Ascending aorta (tissue), 2 donors: Measurements from ENCODE around the gene ETNK1. TPM values are rescaled to one million over a fixed set of nuclear protein-coding genes. Genes with fewer than 3 reads are reported as not detected.
"Not testable (repeated sequence)": the region's sequence is repeated elsewhere in the genome, so short reads cannot be mapped to it uniquely, and the experiment has no call there.

Experiments used
- DNase-seq, 2 donors: peaks; one replicate each; pipeline ENCODE4 v3.0.0-alpha.2; 2019; ENCODE audit warnings: low spot score in 2 of 2
- H3K27ac ChIP-seq, 2 donors: fragments of 200-600 bp; sonication (generic); one replicate each; pipeline ENCODE4 v1.5.1; 2016 to 2017; ENCODE audit warnings: mild to moderate bottlenecking in 1 of 2
- H3K27me3 ChIP-seq: fragments of 200-600 bp; sonication (generic); one replicate; pipeline ENCODE4 v1.5.1; 2017
- H3K36me3 ChIP-seq, 2 donors: fragments of 200-600 bp; sonication (generic); one replicate each; pipeline ENCODE4 v1.5.1; 2016
- H3K4me1 ChIP-seq, 2 donors: fragments of 200-600 bp; sonication (generic); one replicate each; pipeline ENCODE4 v1.5.1; 2016 to 2017; ENCODE audit warnings: mild to moderate bottlenecking in 1 of 2
- H3K4me3 ChIP-seq, 2 donors: fragments of 200-600 bp; sonication (generic); one replicate each; pipeline ENCODE4 v1.5.1; 2016 to 2017; ENCODE audit warnings: mild to moderate bottlenecking in 1 of 2
- H3K9me3 ChIP-seq, 2 donors: fragments of 200-600 bp; sonication (generic); one replicate each; pipeline ENCODE4 v1.5.1; 2016
- CTCF ChIP-seq, 3 experiments: fragments of 200-600 bp in 2 of 3; fragments of 450-650 bp in 1 of 3; sonication (generic) in 2 of 3; IDR thresholded peaks; one replicate each; pipeline ENCODE4 v1.5.1; 2016 to 2019; ENCODE audit warnings: antibody characterized with exemption in 3 of 3, mild to moderate bottlenecking in 1 of 3, moderate library complexity in 1 of 3
- intact Hi-C: fragments of 100-400 bp; cut with DNase I; formaldehyde crosslinking; loops from one replicate; pipeline ENCODE4 v1.15.1; 2023
- total RNA-seq: library from RNA; depleted of rRNA; stranded (reverse); fragments of >200 nt; gene quantifications from one replicate; pipeline ENCODE4 v1.1.0, GENCODE V29; 2016

ETNK1 gene
- total RNA-seq, 1 donor from 2014 or later: 13.9 TPM

- TF ChIP-seq CTCF (IDR thresholded peaks at IDR 0.05): no peak
- Histone ChIP-seq H3K9me3 (peaks cover 0 to 9% of the 10 kb centered on the region in 2 donors), H3K36me3 (no peaks in the 10 kb centered on the region), H3K4me3 (no peak overlapping the region), H3K27me3 (no peaks in the 10 kb centered on the region), H3K27ac (no peak overlapping the region), H3K4me1 (no peaks in the 10 kb centered on the region)
- DNase-seq: no peak
- intact Hi-C loops: no loop called here
These were observed 15.5 kb upstream of the ETNK1 start for GRCh38 chr12:22609501-22609900.

DNA sequence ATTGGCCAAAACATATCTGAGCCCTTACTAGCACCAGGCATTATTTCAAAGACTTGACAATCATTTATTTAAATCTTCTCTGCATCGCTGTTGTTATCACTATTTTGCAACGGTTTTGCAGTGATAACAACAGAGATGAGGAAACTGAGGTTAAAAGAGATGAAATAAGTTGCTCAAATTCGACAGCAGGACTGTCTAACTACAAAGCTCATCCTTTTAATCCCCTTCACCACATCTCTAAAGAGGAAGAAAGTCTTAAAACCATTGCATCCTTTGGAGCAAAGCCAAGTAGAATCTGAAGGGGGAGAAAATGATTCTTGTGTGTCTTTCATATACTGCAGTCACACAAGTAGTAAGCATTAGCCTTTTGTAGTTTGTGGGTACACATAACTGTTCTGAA is 14.8 kb upstream of the ETNK1 start:
- Histone ChIP-seq H3K4me3 (no peak overlapping the region), H3K36me3 (no peaks in the 10 kb centered on the region), H3K4me1 (no peaks in the 10 kb centered on the region), H3K27ac (no peak overlapping the region), H3K9me3 (peaks cover 0 to 9% of the 10 kb centered on the region in 2 donors), H3K27me3 (no peaks in the 10 kb centered on the region)
- intact Hi-C loops: no loop called here
- TF ChIP-seq CTCF (IDR thresholded peaks at IDR 0.05): no peak
- no peak for DNase-seq

- H3K36me3 ChIP-seq, intact Hi-C loops, H3K4me3 ChIP-seq, H3K27me3 ChIP-seq, H3K9me3 ChIP-seq, H3K27ac ChIP-seq, DNase-seq, H3K4me1 ChIP-seq: not testable (repeated sequence)
These were observed 12.1 kb upstream of the ETNK1 start for GRCh38 chr12:22612822-22613221.

GRCh38 chr12:22615963-22616501 is 8.9 kb upstream of the ETNK1 start:
- peaks cover 0 to 9% of the 10 kb centered on the region in 2 donors for H3K9me3 ChIP-seq
- intact Hi-C loops: no loop called here
- H3K27ac ChIP-seq: no peak overlapping the region
- H3K36me3 ChIP-seq: no peaks in the 10 kb centered on the region
- H3K4me3 ChIP-seq: no peak overlapping the region
- H3K27me3 ChIP-seq: no peaks in the 10 kb centered on the region
- DNase-seq: no peak
- no peaks in the 10 kb centered on the region for H3K4me1 ChIP-seq
- TF ChIP-seq CTCF (IDR thresholded peaks at IDR 0.05): no peak

DNA sequence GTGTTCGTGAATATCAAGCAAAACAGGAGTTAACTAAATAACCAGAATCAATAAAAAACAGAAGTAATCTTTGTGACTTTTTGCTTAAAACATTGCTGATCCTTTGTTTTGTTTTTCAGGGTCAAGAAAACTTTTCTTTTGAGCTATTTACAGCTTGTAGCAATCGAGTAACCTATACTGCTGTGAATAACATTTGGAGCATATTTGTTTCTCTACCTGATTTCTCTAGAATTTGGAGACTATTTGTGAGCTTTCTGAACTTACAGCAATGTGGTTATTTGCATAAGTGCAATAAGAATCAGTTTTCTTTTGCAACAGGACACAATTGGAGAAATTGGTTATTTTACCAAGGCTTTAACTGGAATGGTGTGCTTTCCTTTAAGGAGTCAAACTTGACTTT is 7.3 kb upstream of the ETNK1 start:
- peaks cover 0 to 6% of the 10 kb centered on the region in 2 donors for H3K9me3 ChIP-seq
- H3K4me3 ChIP-seq: no peak overlapping the region
- DNase-seq: no peak
- no peaks in the 10 kb centered on the region for H3K36me3 ChIP-seq
- H3K27me3 ChIP-seq: no peaks in the 10 kb centered on the region
- no peak for TF ChIP-seq CTCF (IDR thresholded peaks at IDR 0.05)
- intact Hi-C loops: no loop called here
- no peak overlapping the region for H3K27ac ChIP-seq
- H3K4me1 ChIP-seq: no peaks in the 10 kb centered on the region

DNA sequence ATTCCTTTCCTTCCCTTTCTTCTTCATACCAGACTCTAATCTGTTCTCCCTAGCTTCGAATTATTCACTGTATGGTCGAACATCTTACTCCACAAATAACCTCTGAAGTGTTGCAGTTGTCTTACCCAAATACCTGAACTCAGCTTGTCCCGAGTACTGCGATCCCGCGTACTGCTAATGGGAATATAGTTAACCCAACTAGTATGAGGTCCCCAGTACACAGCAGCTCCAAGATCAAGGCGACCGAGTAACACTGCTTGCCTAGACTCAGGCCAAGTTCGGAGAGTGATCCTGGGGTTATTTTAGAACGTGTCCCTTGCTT is 462 bp upstream of the ETNK1 start:
- no peaks in the 10 kb centered on the region for H3K27me3 ChIP-seq
- peak overlapping the region; percentile 82 to 92 for H3K4me3 ChIP-seq
- intact Hi-C loops: loop anchor here (10.0 kb wide), 2 partner anchors 350 to 1120 kb away; partner anchors contain the start of genes GOLT1B and RECQL
- no peaks in the 10 kb centered on the region for H3K36me3 ChIP-seq
- TF ChIP-seq CTCF (IDR thresholded peaks at IDR 0.05): no peak
- no peaks in the 10 kb centered on the region for H3K9me3 ChIP-seq
- H3K27ac ChIP-seq: peak overlapping the region; percentile 97 to 98
- no peak for DNase-seq
- H3K4me1 ChIP-seq: peaks cover 0 to 7% of the 10 kb centered on the region in 2 donors
